H9 (cell line): Measurements from ENCODE around the gene PARD3. TPM values are rescaled to one million over a fixed set of nuclear protein-coding genes. Genes with fewer than 3 reads are reported as not detected.

Experiments used
- DNase-seq: peaks from one replicate; pipeline ENCODE4 v3.0.0-alpha.2; 2017
- H2AFZ ChIP-seq: one replicate; pipeline ENCODE4 v1.6.1; 2013; ENCODE audit warnings: mild to moderate bottlenecking, low read length, control low read depth, moderate library complexity
- H2AK5ac ChIP-seq: 2 replicates; pipeline ENCODE4 v1.6.1; 2013; ENCODE audit warnings: low read length, control low read depth, mixed read lengths; ENCODE audit not compliant: insufficient read length
- H2BK120ac ChIP-seq: one replicate; pipeline ENCODE4 v1.6.1; 2013; ENCODE audit warnings: low read depth, mild to moderate bottlenecking, low read length, control low read depth, inconsistent platforms; ENCODE audit not compliant: poor library complexity, severe bottlenecking
- H2BK12ac ChIP-seq: 2 replicates; pipeline ENCODE4 v1.6.1; 2013; ENCODE audit warnings: low read length, control low read depth, mixed read lengths, low read depth; ENCODE audit not compliant: insufficient read length
- H2BK15ac ChIP-seq: 2 replicates; pipeline ENCODE4 v1.6.1; 2013; ENCODE audit warnings: low read depth, low read length, control low read depth
- H2BK20ac ChIP-seq: one replicate; pipeline ENCODE4 v1.6.1; 2013; ENCODE audit warnings: low read depth, mild to moderate bottlenecking, low read length, control low read depth, inconsistent platforms; ENCODE audit not compliant: poor library complexity, severe bottlenecking
- H2BK5ac ChIP-seq: 2 replicates; pipeline ENCODE4 v1.6.1; 2013; ENCODE audit warnings: low read length, control low read depth, mixed read lengths; ENCODE audit not compliant: insufficient read length
- H3K14ac ChIP-seq: 2 replicates; pipeline ENCODE4 v1.6.1; 2013; ENCODE audit warnings: low read length, control low read depth; ENCODE audit not compliant: insufficient read depth
- H3K18ac ChIP-seq: 2 replicates; pipeline ENCODE4 v1.6.1; 2013; ENCODE audit warnings: low read depth, mild to moderate bottlenecking, mixed read lengths, low read length, control low read depth; ENCODE audit not compliant: insufficient read length
- H3K23ac ChIP-seq: 2 replicates; pipeline ENCODE4 v1.6.1; 2013; ENCODE audit warnings: low read length, control low read depth, mixed read lengths, low read depth; ENCODE audit not compliant: insufficient read length
- H3K23me2 ChIP-seq: 2 replicates; pipeline ENCODE4 v1.6.1; 2013; ENCODE audit warnings: low read depth, mild to moderate bottlenecking, mixed read lengths, low read length, control low read depth; ENCODE audit not compliant: insufficient read length, poor library complexity, severe bottlenecking
- H3K27ac ChIP-seq: 2 replicates; pipeline ENCODE4 v1.5.1; 2013; ENCODE audit warnings: low read length, control low read depth, mixed read lengths, low read depth; ENCODE audit not compliant: insufficient read length
- H3K27me3 ChIP-seq: 2 replicates; pipeline ENCODE4 v1.6.1; 2013; ENCODE audit warnings: low read length, control low read depth, inconsistent platforms; ENCODE audit not compliant: insufficient read depth
- H3K4ac ChIP-seq: 2 replicates; pipeline ENCODE4 v1.6.1; 2013; ENCODE audit warnings: low read depth, mild to moderate bottlenecking, control low read depth, inconsistent platforms, low read length, moderate library complexity
- H3K4me1 ChIP-seq: 2 replicates; pipeline ENCODE4 v1.6.1; 2013; ENCODE audit warnings: low read length, control low read depth, inconsistent platforms; ENCODE audit not compliant: insufficient read depth
- H3K4me2 ChIP-seq: 2 replicates; pipeline ENCODE4 v1.6.1; 2013; ENCODE audit warnings: low read length, control low read depth, mixed read lengths; ENCODE audit not compliant: insufficient read length, insufficient read depth
- H3K56ac ChIP-seq: 2 replicates; pipeline ENCODE4 v1.6.1; 2013; ENCODE audit warnings: low read depth, mild to moderate bottlenecking, mixed read lengths, low read length, control low read depth; ENCODE audit not compliant: insufficient read length
- H3K79me1 ChIP-seq: 2 replicates; pipeline ENCODE4 v1.6.1; 2013; ENCODE audit warnings: low read depth, mild to moderate bottlenecking, moderate library complexity, low read length, control low read depth, inconsistent platforms; ENCODE audit not compliant: insufficient read depth, poor library complexity, severe bottlenecking
- H3K79me2 ChIP-seq: 2 replicates; pipeline ENCODE4 v1.6.1; 2013; ENCODE audit warnings: low read length, control low read depth, inconsistent platforms; ENCODE audit not compliant: insufficient read depth
- H3K9ac ChIP-seq: 2 replicates; pipeline ENCODE4 v1.6.1; 2013; ENCODE audit warnings: low read length, control low read depth, mixed read lengths; ENCODE audit not compliant: insufficient read length; ENCODE audit errors: extremely low read depth
- H3K9me3 ChIP-seq: one replicate; pipeline ENCODE4 v1.6.1; 2013; ENCODE audit warnings: low read depth, low read length, inconsistent platforms; ENCODE audit not compliant: control insufficient read depth
- H3T11ph ChIP-seq: one replicate; pipeline ENCODE4 v1.6.1; 2013; ENCODE audit warnings: mild to moderate bottlenecking, low read length, control low read depth, inconsistent platforms
- H4K20me1 ChIP-seq: one replicate; pipeline ENCODE4 v1.6.1; 2013; ENCODE audit not compliant: control insufficient read depth, insufficient read length, insufficient read depth
- H4K5ac ChIP-seq: 2 replicates; pipeline ENCODE4 v1.6.1; 2013; ENCODE audit warnings: low read depth, mild to moderate bottlenecking, mixed read lengths, low read length, control low read depth; ENCODE audit not compliant: insufficient read length
- H4K8ac ChIP-seq: replicated peaks from 2 replicates; pipeline ENCODE4 v1.6.1; 2013; ENCODE audit warnings: low read length, control low read depth, mixed read lengths, low read depth; ENCODE audit not compliant: insufficient read length
- H4K91ac ChIP-seq: 2 replicates; pipeline ENCODE4 v1.6.1; 2013; ENCODE audit warnings: low read depth, mild to moderate bottlenecking, moderate library complexity, mixed read lengths, low read length, control low read depth; ENCODE audit not compliant: insufficient read length
- H3K27ac Mint-ChIP-seq, 3 experiments: 2 replicates in 2 of 3; 3 replicates in 1 of 3; pipeline ENCODE4 v1.8.0; 2020 to 2021; ENCODE audit warnings: mixed read lengths in 3 of 3, mild to moderate bottlenecking in 1 of 3, moderate library complexity in 1 of 3
- H3K27me3 Mint-ChIP-seq: 2 replicates; pipeline ENCODE4 v1.8.0; 2021; ENCODE audit warnings: low read depth, mild to moderate bottlenecking, moderate library complexity, mixed read lengths
- H3K36me3 Mint-ChIP-seq, 3 experiments: 2 replicates in 2 of 3; 3 replicates in 1 of 3; pipeline ENCODE4 v1.8.0; 2020 to 2021; ENCODE audit warnings: low read depth in 3 of 3, mixed read lengths in 3 of 3; ENCODE audit not compliant: insufficient read depth in 1 of 3
- H3K4me1 Mint-ChIP-seq, 2 experiments: 2 replicates each; pipeline ENCODE4 v1.8.0; 2020; ENCODE audit warnings: mixed read lengths in 2 of 2
- H3K4me3 Mint-ChIP-seq, 2 experiments: 2 replicates in 1 of 2; 3 replicates in 1 of 2; pipeline ENCODE4 v1.8.0; 2020 to 2021; ENCODE audit warnings: mild to moderate bottlenecking in 2 of 2, mixed read lengths in 2 of 2, moderate library complexity in 1 of 2
- H3K9me3 Mint-ChIP-seq, 2 experiments: 2 replicates in 1 of 2; 3 replicates in 1 of 2; pipeline ENCODE4 v1.8.0; 2020; ENCODE audit warnings: mild to moderate bottlenecking in 2 of 2, mixed read lengths in 2 of 2, moderate library complexity in 1 of 2
- WGBS: extraction: QIAGEN DNeasy Blood & Tissue Kit; methylation state at CpG from one replicate; pipeline ENCODE4 v1.1.7; 2013; ENCODE audit warnings: missing lambda C conversion rate, low lambda C conversion rate, mixed read lengths; ENCODE audit not compliant: insufficient read length; ENCODE audit errors: extremely low coverage; 5-methylcytosine and 5-hydroxymethylcytosine counted together
- total RNA-seq: library from RNA; stranded (reverse); gene quantifications from 2 replicates; pipeline ENCODE4 v1.2.1, GENCODE V29; 2021
- TF ChIP-seq, protein P1 (sequence below): fragments of 200-600 bp; sonication (generic); conservative IDR thresholded peaks from 3 replicates; pipeline ENCODE4 v1.8.0; 2021; ENCODE audit warnings: antibody characterized with exemption, mild to moderate bottlenecking

The PARD3 gene
- total RNA-seq, 1 experiment from 2014 or later: 44.7 TPM

DNA sequence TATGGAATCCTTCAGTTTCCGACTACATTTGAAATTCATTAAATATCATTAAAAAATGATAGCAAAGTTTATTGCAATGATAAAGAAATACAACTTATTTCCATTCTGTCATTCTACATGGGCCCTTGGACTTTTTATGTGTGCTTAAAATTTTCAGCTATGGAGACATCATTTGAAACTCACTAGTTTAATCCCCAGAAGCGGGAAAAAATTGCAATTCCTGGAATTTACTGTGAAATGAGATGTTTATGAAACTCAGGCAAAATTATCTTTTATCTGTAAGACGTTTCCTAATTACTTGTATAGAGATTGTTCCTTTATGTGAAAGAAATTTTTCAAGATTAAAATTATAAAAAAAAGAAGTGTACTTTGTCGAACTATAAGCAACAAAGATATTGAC lies 213.4 kb downstream of the PARD3 start:
- Histone ChIP-seq H4K91ac (no peak overlapping the region), H2BK5ac (no peak overlapping the region)
- no peaks in the 10 kb centered on the region for H3K9me3 Mint-ChIP-seq

More for the DNA sequence above, 213.4 kb downstream of the PARD3 start:
- H3K4me2 ChIP-seq: no peak overlapping the region
- no peak overlapping the region for H3K4me3 Mint-ChIP-seq
- no peak overlapping the region for H2BK20ac ChIP-seq
- H3K4me1 Mint-ChIP-seq: peaks cover 13% of the 10 kb centered on the region in 2 experiments
- no peaks in the 10 kb centered on the region for H3K23me2 ChIP-seq
- no peak overlapping the region for H2BK12ac ChIP-seq
- no peak overlapping the region for H2AFZ ChIP-seq
- H4K20me1 ChIP-seq: no peaks in the 10 kb centered on the region
- no peak overlapping the region for H3K14ac ChIP-seq
- H3K56ac ChIP-seq: no peak overlapping the region
- H3K4ac ChIP-seq: no peak overlapping the region
- H2AK5ac ChIP-seq: no peak overlapping the region
- H2BK15ac ChIP-seq: no peak overlapping the region
- no peak overlapping the region for H3T11ph ChIP-seq
- H4K8ac ChIP-seq: no peak overlapping the region
- no peak overlapping the region for H3K27ac Mint-ChIP-seq
- TF ChIP-seq, protein P1, sequence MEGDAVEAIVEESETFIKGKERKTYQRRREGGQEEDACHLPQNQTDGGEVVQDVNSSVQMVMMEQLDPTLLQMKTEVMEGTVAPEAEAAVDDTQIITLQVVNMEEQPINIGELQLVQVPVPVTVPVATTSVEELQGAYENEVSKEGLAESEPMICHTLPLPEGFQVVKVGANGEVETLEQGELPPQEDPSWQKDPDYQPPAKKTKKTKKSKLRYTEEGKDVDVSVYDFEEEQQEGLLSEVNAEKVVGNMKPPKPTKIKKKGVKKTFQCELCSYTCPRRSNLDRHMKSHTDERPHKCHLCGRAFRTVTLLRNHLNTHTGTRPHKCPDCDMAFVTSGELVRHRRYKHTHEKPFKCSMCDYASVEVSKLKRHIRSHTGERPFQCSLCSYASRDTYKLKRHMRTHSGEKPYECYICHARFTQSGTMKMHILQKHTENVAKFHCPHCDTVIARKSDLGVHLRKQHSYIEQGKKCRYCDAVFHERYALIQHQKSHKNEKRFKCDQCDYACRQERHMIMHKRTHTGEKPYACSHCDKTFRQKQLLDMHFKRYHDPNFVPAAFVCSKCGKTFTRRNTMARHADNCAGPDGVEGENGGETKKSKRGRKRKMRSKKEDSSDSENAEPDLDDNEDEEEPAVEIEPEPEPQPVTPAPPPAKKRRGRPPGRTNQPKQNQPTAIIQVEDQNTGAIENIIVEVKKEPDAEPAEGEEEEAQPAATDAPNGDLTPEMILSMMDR: no peak
- no peak overlapping the region for H3K9ac ChIP-seq
- DNase-seq: no peak
- H3K36me3 Mint-ChIP-seq: no peaks in the 10 kb centered on the region; a peak in 1 of 7 replicates
- H3K27me3 ChIP-seq: no peaks in the 10 kb centered on the region
- H3K23ac ChIP-seq: no peak overlapping the region
- peaks cover 2% of the 10 kb centered on the region; the same call in 1 of the 2 replicates for H3K4me1 ChIP-seq
- no peaks in the 10 kb centered on the region for H3K27me3 Mint-ChIP-seq
- no CpG with 5 or more reads among the region's 4 CpGs for WGBS
- H3K79me2 ChIP-seq: no peaks in the 10 kb centered on the region
- H3K79me1 ChIP-seq: no peaks in the 10 kb centered on the region
- H2BK120ac ChIP-seq: no peak overlapping the region
- H4K5ac ChIP-seq: no peak overlapping the region
- H3K9me3 ChIP-seq: no peaks in the 10 kb centered on the region
- H3K27ac ChIP-seq: no peak overlapping the region
- H3K18ac ChIP-seq: no peak overlapping the region
